Ovary (tissue), 9 donors: ENCODE data around the gene MCTP1. TPM values are rescaled to one million over a fixed set of nuclear protein-coding genes. Genes with fewer than 3 reads are reported as not detected.

Source experiments
- DNase-seq, 5 donors: peaks; one replicate each; pipeline ENCODE4 v3.0.0-alpha.2; 2019 to 2020
- H3K27ac ChIP-seq, 2 donors: fragments of 200-600 bp; one replicate each; pipeline versions ENCODE4 v1.5.1 to v1.8.0; 2019 to 2022
- H3K27me3 ChIP-seq: fragments of 200-600 bp; one replicate; pipeline ENCODE4 v1.8.0; 2022
- H3K36me3 ChIP-seq: fragments of 200-600 bp; sonication (generic); one replicate; pipeline ENCODE4 v1.5.1; 2019
- H3K4me1 ChIP-seq: one replicate; pipeline ENCODE4 v1.8.1; 2013; ENCODE audit warnings: mild to moderate bottlenecking, moderate library complexity; ENCODE audit not compliant: insufficient read depth
- H3K4me3 ChIP-seq: fragments of 200-600 bp; sonication (generic); one replicate; pipeline ENCODE4 v1.5.1; 2017
- H3K9me3 ChIP-seq, 2 donors: fragments of 200-600 bp in 1 of 2; sonication (generic) in 1 of 2; one replicate each; pipeline versions ENCODE4 v1.5.1 to v1.8.1; 2013 to 2019; ENCODE audit warnings: mild to moderate bottlenecking in 1 of 2, moderate library complexity in 1 of 2
- EP300 ChIP-seq: sonication (generic); formaldehyde crosslinking; IDR thresholded peaks from one replicate; pipeline ENCODE4 v1.6.1; 2017; ENCODE audit warnings: antibody characterized with exemption
- POLR2A ChIP-seq: fragments of 450-650 bp; IDR thresholded peaks from one replicate; pipeline ENCODE4 v1.6.1; 2017; ENCODE audit warnings: antibody characterized with exemption, mild to moderate bottlenecking, moderate library complexity
- WGBS, 3 donors: extraction: QIAGEN DNeasy Blood & Tissue Kit in 1 of 3; methylation state at CpG; one replicate each; pipeline versions ENCODE4 v1.1.5 to v1.1.7; 2013 to 2017; 5-methylcytosine and 5-hydroxymethylcytosine counted together
- intact Hi-C, 4 donors: fragments of 100-400 bp; cut with DNase I; formaldehyde crosslinking; loops; one replicate each; pipeline versions ENCODE4 v1.11.0 to v1.15.1; 2022 to 2023
- polyA plus RNA-seq, 2 donors: library from polyadenylated mRNA; stranded (reverse); fragments of 200-250 nt in 1 of 2; fragments of 350-450 nt in 1 of 2; fragmentation: Illumina TruSeq in 1 of 2; extraction: RNeasy Lipid Tissue Mini Kit (QIAGEN cat#74804) in 1 of 2; gene quantifications; one replicate each; pipeline ENCODE4 v1.2.3, GENCODE V29; 2013 to 2014
- total RNA-seq, 7 donors: library from RNA; depleted of rRNA in 2 of 7; stranded (reverse); fragments of >200 nt in 2 of 7; fragmentation: NEBNext Ultra II Directional in 3 of 7; extraction: Animal tissue kit (Norgen Biotek cat#: 25700) in 3 of 7; gene quantifications; one replicate each; pipeline versions ENCODE4 v1.1.0 to v1.2.4, GENCODE V29; 2016 to 2023
- TF ChIP-seq, protein P1 (sequence below), 3 donors: fragments of 450-650 bp in 2 of 3; fragments of 200-600 bp in 1 of 3; IDR thresholded peaks; one replicate each; pipeline versions ENCODE4 v1.5.1 to v1.8.0; 2016 to 2022; ENCODE audit warnings: antibody characterized with exemption in 3 of 3, mild to moderate bottlenecking in 1 of 3
- donor health status: DM: no; HTN: no; CAD: no; lungs with moderate emphysema.
- donor health status: DM: no; HTN: no; CAD: no.
- donor health status: Bipolar disorder and iron deficiency.
- donor health status: DM: yes; HTN: yes; CAD: no.
- donor health status: DM: no; HTN: no; CAD: no.
- donor health status: DM: yes; HTN: yes; CAD: no.

The MCTP1 gene
- total and polyA plus RNA-seq, 9 donors = 1.7 to 11.4 (median 5.0) TPM

DNA sequence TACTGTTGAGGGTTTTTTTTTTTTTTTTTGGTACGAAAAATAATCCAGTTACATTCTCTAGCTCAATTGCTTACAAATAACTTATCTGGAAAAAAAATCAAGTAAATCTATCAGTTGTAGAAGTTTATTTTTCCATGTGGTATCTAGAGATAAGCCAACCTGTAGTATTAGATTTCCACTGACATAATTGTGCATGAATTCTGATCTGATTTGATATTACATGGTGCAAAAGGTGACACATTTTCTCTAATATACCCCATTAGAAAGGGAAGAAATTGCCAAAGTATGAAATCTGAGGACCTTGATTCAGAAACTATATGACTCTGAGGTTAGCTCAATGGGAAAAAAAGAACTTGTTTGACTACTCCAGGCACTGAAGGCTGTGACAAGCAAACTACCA is 524.9 kb downstream of the MCTP1 start:
- TF ChIP-seq POLR2A = no peak
- no peak for TF ChIP-seq EP300
- TF ChIP-seq, protein P1, sequence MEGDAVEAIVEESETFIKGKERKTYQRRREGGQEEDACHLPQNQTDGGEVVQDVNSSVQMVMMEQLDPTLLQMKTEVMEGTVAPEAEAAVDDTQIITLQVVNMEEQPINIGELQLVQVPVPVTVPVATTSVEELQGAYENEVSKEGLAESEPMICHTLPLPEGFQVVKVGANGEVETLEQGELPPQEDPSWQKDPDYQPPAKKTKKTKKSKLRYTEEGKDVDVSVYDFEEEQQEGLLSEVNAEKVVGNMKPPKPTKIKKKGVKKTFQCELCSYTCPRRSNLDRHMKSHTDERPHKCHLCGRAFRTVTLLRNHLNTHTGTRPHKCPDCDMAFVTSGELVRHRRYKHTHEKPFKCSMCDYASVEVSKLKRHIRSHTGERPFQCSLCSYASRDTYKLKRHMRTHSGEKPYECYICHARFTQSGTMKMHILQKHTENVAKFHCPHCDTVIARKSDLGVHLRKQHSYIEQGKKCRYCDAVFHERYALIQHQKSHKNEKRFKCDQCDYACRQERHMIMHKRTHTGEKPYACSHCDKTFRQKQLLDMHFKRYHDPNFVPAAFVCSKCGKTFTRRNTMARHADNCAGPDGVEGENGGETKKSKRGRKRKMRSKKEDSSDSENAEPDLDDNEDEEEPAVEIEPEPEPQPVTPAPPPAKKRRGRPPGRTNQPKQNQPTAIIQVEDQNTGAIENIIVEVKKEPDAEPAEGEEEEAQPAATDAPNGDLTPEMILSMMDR (IDR thresholded peaks at IDR 0.05) = no peak
- no peaks in the 10 kb centered on the region for H3K36me3 ChIP-seq
- no peak for DNase-seq
- no peaks in the 10 kb centered on the region for H3K27me3 ChIP-seq
- H3K4me1 ChIP-seq = no peaks in the 10 kb centered on the region
- no peak overlapping the region for H3K4me3 ChIP-seq
- intact Hi-C loops = no loop called here
- no peak overlapping the region for H3K27ac ChIP-seq
- H3K9me3 ChIP-seq = no peaks in the 10 kb centered on the region
- 81 to 92% (median 86%) methylated on average over 1 of the region's 1 CpG for WGBS, 3 donors

DNA sequence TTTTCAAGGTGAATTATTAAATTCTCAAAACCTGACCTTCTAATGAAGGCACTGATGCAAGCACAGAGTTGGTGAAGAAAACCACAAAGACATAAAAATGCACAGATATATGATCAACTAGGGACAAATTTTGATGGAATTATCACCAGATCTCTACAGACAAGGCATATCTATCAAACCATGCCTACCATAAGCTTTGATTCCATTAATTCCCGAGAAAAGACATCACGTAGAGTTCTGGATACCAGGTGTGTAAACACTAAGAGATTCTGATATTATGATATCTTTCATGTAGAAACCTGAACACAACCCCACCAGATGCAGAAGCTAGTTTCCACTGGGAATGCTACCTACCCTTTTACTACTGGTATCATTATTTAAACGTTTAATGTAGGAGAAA is 525.9 kb downstream of the MCTP1 start:
- TF ChIP-seq EP300 (no peak), POLR2A (no peak)
- TF ChIP-seq, protein P1 (IDR thresholded peaks at IDR 0.05) = no peak
- no peak for DNase-seq
- Histone ChIP-seq H3K9me3 (no peaks in the 10 kb centered on the region), H3K27ac (no peak overlapping the region), H3K27me3 (no peaks in the 10 kb centered on the region), H3K4me3 (no peak overlapping the region), H3K4me1 (no peaks in the 10 kb centered on the region), H3K36me3 (no peaks in the 10 kb centered on the region)
- intact Hi-C loops = no loop called here
- 69 to 74% (median 70%) methylated on average over 3 of the region's 3 CpGs for WGBS, 3 donors

DNA sequence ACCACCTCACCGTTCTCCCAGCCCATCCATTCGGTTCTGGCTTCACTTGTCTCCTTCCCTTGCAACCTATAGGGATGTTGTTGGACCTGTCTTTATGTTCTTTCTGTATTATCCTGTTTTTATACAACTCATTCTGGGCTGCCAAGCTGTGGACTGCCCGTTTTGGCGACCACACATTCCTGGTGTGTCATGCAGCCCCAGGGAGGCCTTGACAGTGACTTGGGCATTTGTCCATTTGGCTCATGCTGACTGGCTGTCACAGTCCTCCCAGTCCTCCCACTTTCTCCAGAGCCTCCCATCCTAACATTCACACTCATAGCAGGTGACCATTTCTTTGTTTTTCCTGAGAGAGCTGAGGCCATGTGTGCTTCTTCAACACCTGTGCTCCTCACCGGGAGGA is 530.1 kb downstream of the MCTP1 start:
- 81 to 86% (median 86%) methylated on average over 5 of the region's 5 CpGs for WGBS, 3 donors
- H3K36me3 ChIP-seq = no peaks in the 10 kb centered on the region
- no peaks in the 10 kb centered on the region for H3K4me1 ChIP-seq
- no peaks in the 10 kb centered on the region for H3K27me3 ChIP-seq
- intact Hi-C loops = no loop called here
- DNase-seq = no peak
- TF ChIP-seq EP300 (no peak), POLR2A (no peak)
- TF ChIP-seq, protein P1 (IDR thresholded peaks at IDR 0.05) = no peak
- no peak overlapping the region for H3K27ac ChIP-seq
- no peak overlapping the region for H3K4me3 ChIP-seq
- no peaks in the 10 kb centered on the region for H3K9me3 ChIP-seq

DNA sequence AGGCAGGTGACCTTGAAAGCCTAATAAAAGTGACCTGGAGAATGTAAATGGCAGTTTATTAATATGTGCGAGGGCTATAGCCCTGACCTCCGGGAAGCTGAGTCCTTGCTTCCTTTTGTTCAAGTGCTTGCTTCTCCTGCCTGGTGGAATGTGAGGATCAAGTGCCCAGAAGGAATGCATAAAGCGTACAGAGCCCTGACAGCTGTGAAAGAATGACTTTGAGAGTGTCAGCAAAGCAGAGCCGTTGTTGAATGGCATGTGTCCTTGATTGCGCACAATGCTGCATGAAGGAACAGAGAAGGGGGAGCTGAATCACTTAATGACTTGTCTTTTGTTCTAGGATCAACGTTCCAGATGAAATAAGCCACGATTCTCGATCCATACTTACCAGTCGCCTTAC is 533.4 kb downstream of the MCTP1 start:
- no peak for DNase-seq
- TF ChIP-seq, protein P1 (IDR thresholded peaks at IDR 0.05) = no peak
- TF ChIP-seq EP300 (no peak), POLR2A (no peak)
- Histone ChIP-seq H3K9me3 (no peaks in the 10 kb centered on the region), H3K36me3 (no peaks in the 10 kb centered on the region), H3K27me3 (no peaks in the 10 kb centered on the region), H3K4me3 (no peak overlapping the region), H3K27ac (no peak overlapping the region), H3K4me1 (no peaks in the 10 kb centered on the region)
- WGBS, 3 donors = 71 to 77% (median 76%) methylated on average over 9 of the region's 9 CpGs
- intact Hi-C loops = no loop called here

DNA sequence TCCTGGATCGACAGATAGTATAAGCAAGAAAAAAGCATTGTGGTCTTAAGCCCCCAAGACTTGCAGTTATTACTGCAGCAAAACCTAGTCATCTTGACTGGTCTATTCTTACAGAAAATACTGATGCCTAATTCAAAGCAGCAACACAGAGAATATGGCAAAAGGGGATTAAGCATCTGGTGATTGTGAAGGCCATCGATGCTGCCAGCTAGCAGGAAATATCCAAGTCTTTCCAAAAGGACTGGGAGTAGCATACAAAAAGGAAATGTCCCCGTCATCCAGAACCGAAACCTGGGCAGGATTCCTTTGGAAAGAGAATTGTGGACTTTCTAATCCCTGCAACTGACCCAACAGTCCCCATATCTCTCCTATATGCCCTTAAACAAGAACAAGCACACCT is 534.2 kb downstream of the MCTP1 start:
- H3K4me1 ChIP-seq = no peaks in the 10 kb centered on the region
- H3K36me3 ChIP-seq = no peaks in the 10 kb centered on the region
- H3K9me3 ChIP-seq = no peaks in the 10 kb centered on the region
- H3K27ac ChIP-seq = no peak overlapping the region
- intact Hi-C loops = no loop called here
- H3K4me3 ChIP-seq = no peak overlapping the region
- WGBS, 3 donors = 78 to 94% (median 92%) methylated on average over 4 of the region's 4 CpGs
- H3K27me3 ChIP-seq = no peaks in the 10 kb centered on the region
- no peak for DNase-seq
- TF ChIP-seq, protein P1 (IDR thresholded peaks at IDR 0.05) = no peak
- no peak for TF ChIP-seq EP300
